ENCODE data around the gene WDR41. TPM values are rescaled to one million over a fixed set of nuclear protein-coding genes. Genes with fewer than 3 reads are reported as not detected.

The WDR41 gene
- total RNA-seq, 1 experiment from 2014 or later: 57.3 TPM

DNA sequence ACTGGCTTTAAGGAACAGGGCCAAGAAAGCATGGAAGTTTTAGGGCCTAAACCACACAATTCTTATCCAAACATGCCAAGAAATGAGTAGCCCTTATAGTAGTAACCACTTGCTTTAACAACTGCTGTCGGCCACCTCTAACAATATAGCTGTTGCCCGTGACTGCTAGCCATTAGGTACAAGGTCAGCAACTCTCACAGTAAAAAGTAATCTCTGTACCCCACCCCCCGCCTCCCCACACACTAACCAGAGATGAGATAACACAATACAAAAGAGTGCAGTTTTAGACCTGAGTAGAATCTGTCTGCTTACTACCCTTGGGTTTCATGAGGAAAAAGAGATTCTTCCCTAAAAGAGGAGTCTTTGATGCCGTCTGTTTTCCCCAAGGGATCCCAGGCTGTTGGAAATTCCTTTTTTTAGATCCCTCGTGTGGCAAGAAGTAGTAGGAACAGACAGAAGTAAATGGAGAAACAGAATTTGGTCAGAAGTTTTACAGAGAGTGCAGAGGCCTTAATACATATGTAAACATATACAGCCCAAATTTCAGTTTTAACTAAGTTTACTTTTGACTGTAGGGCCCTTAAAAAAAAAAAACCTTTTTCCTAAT is 94.3 kb downstream of the WDR41 start:
- H3K27ac ChIP-seq (ENCODE audit: low read length): no peak overlapping the region
- H3K4me1 ChIP-seq (ENCODE audit: control insufficient read depth, insufficient read depth, low read length): no peaks in the 10 kb centered on the region
- BruUV-seq (replicated peaks): no TSS peak
- TF ChIP-seq, protein P1, sequence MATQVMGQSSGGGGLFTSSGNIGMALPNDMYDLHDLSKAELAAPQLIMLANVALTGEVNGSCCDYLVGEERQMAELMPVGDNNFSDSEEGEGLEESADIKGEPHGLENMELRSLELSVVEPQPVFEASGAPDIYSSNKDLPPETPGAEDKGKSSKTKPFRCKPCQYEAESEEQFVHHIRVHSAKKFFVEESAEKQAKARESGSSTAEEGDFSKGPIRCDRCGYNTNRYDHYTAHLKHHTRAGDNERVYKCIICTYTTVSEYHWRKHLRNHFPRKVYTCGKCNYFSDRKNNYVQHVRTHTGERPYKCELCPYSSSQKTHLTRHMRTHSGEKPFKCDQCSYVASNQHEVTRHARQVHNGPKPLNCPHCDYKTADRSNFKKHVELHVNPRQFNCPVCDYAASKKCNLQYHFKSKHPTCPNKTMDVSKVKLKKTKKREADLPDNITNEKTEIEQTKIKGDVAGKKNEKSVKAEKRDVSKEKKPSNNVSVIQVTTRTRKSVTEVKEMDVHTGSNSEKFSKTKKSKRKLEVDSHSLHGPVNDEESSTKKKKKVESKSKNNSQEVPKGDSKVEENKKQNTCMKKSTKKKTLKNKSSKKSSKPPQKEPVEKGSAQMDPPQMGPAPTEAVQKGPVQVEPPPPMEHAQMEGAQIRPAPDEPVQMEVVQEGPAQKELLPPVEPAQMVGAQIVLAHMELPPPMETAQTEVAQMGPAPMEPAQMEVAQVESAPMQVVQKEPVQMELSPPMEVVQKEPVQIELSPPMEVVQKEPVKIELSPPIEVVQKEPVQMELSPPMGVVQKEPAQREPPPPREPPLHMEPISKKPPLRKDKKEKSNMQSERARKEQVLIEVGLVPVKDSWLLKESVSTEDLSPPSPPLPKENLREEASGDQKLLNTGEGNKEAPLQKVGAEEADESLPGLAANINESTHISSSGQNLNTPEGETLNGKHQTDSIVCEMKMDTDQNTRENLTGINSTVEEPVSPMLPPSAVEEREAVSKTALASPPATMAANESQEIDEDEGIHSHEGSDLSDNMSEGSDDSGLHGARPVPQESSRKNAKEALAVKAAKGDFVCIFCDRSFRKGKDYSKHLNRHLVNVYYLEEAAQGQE (IDR thresholded peaks at IDR 0.05; ENCODE audit: insufficient read depth in 1 of 2, low read depth in 2 of 2, low read length in 1 of 2): no peak
- no peak for TF ChIP-seq TCF7L2 (IDR thresholded peaks at IDR 0.05; ENCODE audit: low read depth, low read length)
- TF ChIP-seq, protein P2, sequence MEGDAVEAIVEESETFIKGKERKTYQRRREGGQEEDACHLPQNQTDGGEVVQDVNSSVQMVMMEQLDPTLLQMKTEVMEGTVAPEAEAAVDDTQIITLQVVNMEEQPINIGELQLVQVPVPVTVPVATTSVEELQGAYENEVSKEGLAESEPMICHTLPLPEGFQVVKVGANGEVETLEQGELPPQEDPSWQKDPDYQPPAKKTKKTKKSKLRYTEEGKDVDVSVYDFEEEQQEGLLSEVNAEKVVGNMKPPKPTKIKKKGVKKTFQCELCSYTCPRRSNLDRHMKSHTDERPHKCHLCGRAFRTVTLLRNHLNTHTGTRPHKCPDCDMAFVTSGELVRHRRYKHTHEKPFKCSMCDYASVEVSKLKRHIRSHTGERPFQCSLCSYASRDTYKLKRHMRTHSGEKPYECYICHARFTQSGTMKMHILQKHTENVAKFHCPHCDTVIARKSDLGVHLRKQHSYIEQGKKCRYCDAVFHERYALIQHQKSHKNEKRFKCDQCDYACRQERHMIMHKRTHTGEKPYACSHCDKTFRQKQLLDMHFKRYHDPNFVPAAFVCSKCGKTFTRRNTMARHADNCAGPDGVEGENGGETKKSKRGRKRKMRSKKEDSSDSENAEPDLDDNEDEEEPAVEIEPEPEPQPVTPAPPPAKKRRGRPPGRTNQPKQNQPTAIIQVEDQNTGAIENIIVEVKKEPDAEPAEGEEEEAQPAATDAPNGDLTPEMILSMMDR (IDR thresholded peaks at IDR 0.05): no peak
- TF ChIP-seq POLR2AphosphoS5 (IDR thresholded peaks at IDR 0.05; ENCODE audit: low read depth, low read length): no peak
- TF ChIP-seq SIN3A (IDR thresholded peaks at IDR 0.05; ENCODE audit: borderline replicate concordance, insufficient read depth, low read depth, low read length): no peak
- no peak overlapping the region for H3K4me3 ChIP-seq (ENCODE audit: low read depth in 2 of 2, low read length in 2 of 2)
- DNase-seq (ENCODE audit: low read depth, low spot score) (no peak), ATAC-seq (no peak)
- no peaks in the 10 kb centered on the region for H3K36me3 ChIP-seq (ENCODE audit: control insufficient read depth, insufficient read depth, low read length)
- peaks cover 9% of the 10 kb centered on the region for H3K27me3 ChIP-seq (ENCODE audit: control insufficient read depth, insufficient read depth, low read length)
- H3K9me3 ChIP-seq (ENCODE audit: control insufficient read depth, insufficient read depth, low read depth, low read length): no peaks in the 10 kb centered on the region
- ChIA-PET CTCF (no interaction called here), POLR2A (no interaction called here)
- in situ Hi-C loops (cut with HindIII; ENCODE audit: low pct_unique_long_range_greater_than_20kb, low sequenced_read_pairs) (no loop called here), intact Hi-C loops (cut with micrococcal nuclease; ENCODE audit: unreplicated experiment) (no loop called here)

DNA sequence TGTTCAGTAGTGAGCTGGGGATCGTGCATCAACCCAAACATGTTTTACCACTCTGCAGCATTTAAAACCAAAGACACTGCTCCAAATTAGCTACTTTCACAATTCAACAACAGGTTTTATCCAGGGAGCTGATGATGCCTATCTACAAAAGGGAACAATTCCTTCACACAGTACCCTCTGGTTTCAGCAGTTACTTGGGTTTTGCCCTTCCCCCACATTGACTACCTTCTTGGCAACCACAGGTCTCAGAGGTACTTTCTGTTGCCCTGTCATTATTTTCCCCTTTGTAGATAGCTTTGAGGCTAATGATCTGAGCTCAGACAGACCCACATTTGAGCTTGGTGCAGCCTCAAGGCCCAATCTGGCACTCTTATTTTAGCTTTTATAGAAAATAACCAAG is 96.1 kb downstream of the WDR41 start:
- in situ Hi-C loops (cut with HindIII; ENCODE audit: low pct_unique_long_range_greater_than_20kb, low sequenced_read_pairs): no loop called here
- Histone ChIP-seq H3K36me3 (ENCODE audit: control insufficient read depth, insufficient read depth, low read length) (no peaks in the 10 kb centered on the region), H3K9me3 (ENCODE audit: control insufficient read depth, insufficient read depth, low read depth, low read length) (no peaks in the 10 kb centered on the region), H3K27ac (ENCODE audit: low read length) (no peak overlapping the region), H3K27me3 (ENCODE audit: control insufficient read depth, insufficient read depth, low read length) (peaks cover 4% of the 10 kb centered on the region), H3K4me3 (ENCODE audit: low read depth in 2 of 2, low read length in 2 of 2) (no peak overlapping the region), H3K4me1 (ENCODE audit: control insufficient read depth, insufficient read depth, low read length) (no peaks in the 10 kb centered on the region)
- POLR2A ChIA-PET: no interaction called here
- ATAC-seq (no peak), DNase-seq (ENCODE audit: low read depth, low spot score) (no peak)
- CTCF ChIA-PET: interaction anchor here (0.6 to 0.7 kb wide), 2 partner anchors 252 to 532 kb away, joined by 4 to 13 read pairs; no protein-coding TSS in a partner anchor
- BruUV-seq (replicated peaks): no TSS peak
- TF ChIP-seq TCF7L2 (IDR thresholded peaks at IDR 0.05; ENCODE audit: low read depth, low read length) (no peak), SIN3A (IDR thresholded peaks at IDR 0.05; ENCODE audit: borderline replicate concordance, insufficient read depth, low read depth, low read length) (no peak), POLR2AphosphoS5 (IDR thresholded peaks at IDR 0.05; ENCODE audit: low read depth, low read length) (no peak)
- TF ChIP-seq, protein P2 (IDR thresholded peaks at IDR 0.05): no peak
- TF ChIP-seq, protein P1 (IDR thresholded peaks at IDR 0.05; ENCODE audit: insufficient read depth in 1 of 2, low read depth in 2 of 2, low read length in 1 of 2): no peak
- intact Hi-C loops (cut with micrococcal nuclease; ENCODE audit: unreplicated experiment): no loop called here
